HG03439 (cell line): ENCODE measurements around the gene IKZF3.
"Not testable (repeated sequence)": the region's sequence is repeated elsewhere in the genome, so short reads cannot be mapped to it uniquely, and the experiment has no call there.

Source experiments
- ATAC-seq: cut with Tn5 transposase; IDR thresholded peaks from one replicate; pipeline ENCODE4 v1.9.1; 2021; ENCODE audit warnings: mild to moderate bottlenecking, moderate library complexity; ENCODE audit not compliant: unreplicated experiment

Gene IKZF3

GRCh38 chr17:39757176-39757662 is 106.9 kb downstream of the IKZF3 start:
- ATAC-seq, result no peak

GRCh38 chr17:39756380-39757079 is 107.6 kb downstream of the IKZF3 start:
- no peak for ATAC-seq

- ATAC-seq, result no peak
Measured at GRCh38 chr17:39755554-39756379, 108.3 kb downstream of the IKZF3 start.

- ATAC-seq, result no peak
Measured at GRCh38 chr17:39754958-39755553, 109.1 kb downstream of the IKZF3 start.

GRCh38 chr17:39754161-39754957 is 109.8 kb downstream of the IKZF3 start:
- peak; percentile 60 for ATAC-seq

- peak; percentile 24 for ATAC-seq
Measured at GRCh38 chr17:39753514-39754160, 110.5 kb downstream of the IKZF3 start.

- no peak for ATAC-seq
Measured at GRCh38 chr17:39752241-39752881, 111.8 kb downstream of the IKZF3 start.

GRCh38 chr17:39751637-39752036 is 112.5 kb downstream of the IKZF3 start:
- no peak for ATAC-seq

- no peak for ATAC-seq
Measured at GRCh38 chr17:39751016-39751543, 113.0 kb downstream of the IKZF3 start.

- no peak for ATAC-seq
Measured at GRCh38 chr17:39750131-39751015, 113.7 kb downstream of the IKZF3 start.

GRCh38 chr17:39748444-39749034 is 115.6 kb downstream of the IKZF3 start:
- not testable (repeated sequence) for ATAC-seq

GRCh38 chr17:39747745-39748144 is 116.4 kb downstream of the IKZF3 start:
- no peak for ATAC-seq

GRCh38 chr17:39746145-39746461 is 118.0 kb downstream of the IKZF3 start:
- no peak for ATAC-seq

- no peak for ATAC-seq
Measured at GRCh38 chr17:39745335-39746144, 118.6 kb downstream of the IKZF3 start.

- no peak for ATAC-seq
Measured at GRCh38 chr17:39744836-39745215, 119.3 kb downstream of the IKZF3 start.

- ATAC-seq, result no peak
Measured at GRCh38 chr17:39744075-39744835, 119.9 kb downstream of the IKZF3 start.
